Endothelial cell of umbilical vein (primary cell): ENCODE data around the gene UBE2S. TPM values are rescaled to one million over a fixed set of nuclear protein-coding genes. Genes with fewer than 3 reads are reported as not detected.

Experiments
- BruUV-seq: library from RNA; stranded (reverse); fragments of 400-500 nt; replicated peaks from 2 replicates; lab custom pipeline; 2021; lab: Mats Ljungman, UMichigan
- CTCF ChIA-PET: fragments of 300-600, 350-600 bp; sonication (Branson Sonifier 250); formaldehyde crosslinking; loops from one replicate; lab custom pipeline; 2021; ENCODE audit warnings: antibody characterized with exemption, inconsistent platforms; lab: Charles Lee
- POLR2A ChIA-PET: fragments of 300-600, 350-600 bp; sonication (Branson Sonifier 250); formaldehyde crosslinking; loops from one replicate; lab custom pipeline; 2021; ENCODE audit warnings: antibody characterized with exemption, inconsistent platforms; lab: Charles Lee
- DNase-seq: peaks from one replicate; pipeline ENCODE4 v3.0.0-alpha.2; 2011; ENCODE audit warnings: low read depth, low spot score
- FAIRE-seq: peaks from 2 replicates; lab custom pipeline; 2011; peaks lifted over from hg19 to GRCh38; lab: Jason Lieb, UNC
- H2AFZ ChIP-seq: 2 replicates; pipeline ENCODE4 v1.6.0; 2012; ENCODE audit warnings: low read depth, low read length, control low read depth, inconsistent platforms
- H3K27ac ChIP-seq: 2 replicates; pipeline ENCODE4 v1.5.1; 2011; ENCODE audit warnings: low read depth, mild to moderate bottlenecking, control low read depth, low read length, moderate library complexity; ENCODE audit not compliant: insufficient read depth
- H3K27me3 ChIP-seq, 2 experiments: 2 replicates each; pipeline versions ENCODE4 v1.6.0 to v1.6.1; 2011; ENCODE audit warnings: low read length in 2 of 2, mixed read lengths in 1 of 2; ENCODE audit not compliant: control insufficient read depth in 2 of 2, insufficient read depth in 2 of 2
- H3K36me3 ChIP-seq, 2 experiments: 2 replicates in 1 of 2; 3 replicates in 1 of 2; pipeline ENCODE4 v1.5.1; 2011; ENCODE audit warnings: low read length in 2 of 2, mild to moderate bottlenecking in 1 of 2, moderate library complexity in 1 of 2; ENCODE audit not compliant: control insufficient read depth in 2 of 2, insufficient read depth in 2 of 2; ENCODE audit errors: extremely low read depth in 1 of 2
- H3K4me1 ChIP-seq: 3 replicates; pipeline ENCODE4 v1.5.1; 2011; ENCODE audit warnings: mild to moderate bottlenecking, low read length; ENCODE audit not compliant: control insufficient read depth, insufficient read depth; ENCODE audit errors: extremely low read depth
- H3K4me2 ChIP-seq: 2 replicates; pipeline ENCODE4 v1.6.1; 2011; ENCODE audit warnings: low read length, control low read depth, mixed read lengths; ENCODE audit not compliant: insufficient read depth
- H3K4me3 ChIP-seq, 3 experiments: fragments of 200-600 bp in 1 of 3; sonication (generic), shearing (Covaris generic) in 1 of 3; replicated peaks in 1 of 3; 2 replicates each; pipeline ENCODE4 v1.5.1; 2011 to 2016; ENCODE audit warnings: control low read depth in 3 of 3, low read length in 3 of 3, mild to moderate bottlenecking in 2 of 3, inconsistent platforms in 1 of 3, low read depth in 1 of 3, moderate library complexity in 1 of 3; ENCODE audit not compliant: insufficient read depth in 1 of 3
- H3K79me2 ChIP-seq: 2 replicates; pipeline ENCODE4 v1.6.0; 2012; ENCODE audit warnings: low read length, inconsistent platforms; ENCODE audit not compliant: control insufficient read depth, insufficient read depth
- H3K9ac ChIP-seq: replicated peaks from 2 replicates; pipeline ENCODE3; 2011; ENCODE audit warnings: low read length, control low read depth; ENCODE audit not compliant: insufficient read depth; ENCODE audit errors: extremely low read depth
- H3K9me1 ChIP-seq: replicated peaks from 3 replicates; pipeline ENCODE4 v1.6.0; 2011; ENCODE audit warnings: mild to moderate bottlenecking, low read length; ENCODE audit not compliant: control insufficient read depth, insufficient read depth; ENCODE audit errors: extremely low read depth
- H3K9me3 ChIP-seq: replicated peaks from 2 replicates; pipeline ENCODE4 v1.5.1; 2012; ENCODE audit warnings: low read length, inconsistent platforms; ENCODE audit not compliant: control insufficient read depth, insufficient read depth
- H4K20me1 ChIP-seq: replicated peaks from 2 replicates; pipeline ENCODE3; 2011; ENCODE audit warnings: mild to moderate bottlenecking, low read length; ENCODE audit not compliant: control insufficient read depth, insufficient read depth; ENCODE audit errors: extremely low read depth
- CTCF ChIP-seq, 2 donors: IDR thresholded peaks; 1 replicate in 1 of 2; 2 replicates in 1 of 2; pipeline ENCODE4 v1.5.1; 2011; ENCODE audit warnings: low read length in 2 of 2, mild to moderate bottlenecking in 2 of 2, moderate library complexity in 2 of 2, control low read depth in 1 of 2, inconsistent platforms in 1 of 2, low read depth in 1 of 2; ENCODE audit not compliant: insufficient read depth in 1 of 2; ENCODE audit errors: extremely low read depth in 1 of 2
- EZH2 ChIP-seq: IDR thresholded peaks from 2 replicates; pipeline ENCODE4 v1.6.1; 2012; ENCODE audit warnings: borderline replicate concordance, low read depth, mild to moderate bottlenecking, moderate library complexity, low read length, inconsistent platforms; ENCODE audit not compliant: severe bottlenecking
- FOS ChIP-seq: IDR thresholded peaks from 2 replicates; pipeline ENCODE4 v1.6.1; 2011; ENCODE audit warnings: mild to moderate bottlenecking, low read length, moderate library complexity, borderline replicate concordance; ENCODE audit not compliant: insufficient read depth
- GATA2 ChIP-seq: IDR thresholded peaks from 2 replicates; pipeline ENCODE4 v1.7.0; 2011; ENCODE audit warnings: low read depth, mild to moderate bottlenecking, moderate library complexity, mixed read lengths, low read length; ENCODE audit not compliant: insufficient read length, insufficient read depth
- JUN ChIP-seq: IDR thresholded peaks from 2 replicates; pipeline ENCODE4 v1.6.1; 2011; ENCODE audit warnings: borderline replicate concordance, low read depth; ENCODE audit not compliant: insufficient read length, insufficient read depth
- MAX ChIP-seq: IDR thresholded peaks from 2 replicates; pipeline ENCODE4 v1.6.1; 2011; ENCODE audit not compliant: insufficient read depth, insufficient read length
- MYC ChIP-seq: IDR thresholded peaks from one replicate; pipeline ENCODE4 v1.6.1; 2011; ENCODE audit warnings: mild to moderate bottlenecking, low read depth, low read length
- POLR2A ChIP-seq: IDR thresholded peaks from 2 replicates; pipeline ENCODE4 v1.6.1; 2012; ENCODE audit warnings: low read depth, mild to moderate bottlenecking, control low read depth, low read length
- POLR2AphosphoS5 ChIP-seq: IDR thresholded peaks from 2 replicates; pipeline ENCODE4 v1.6.1; 2012; ENCODE audit warnings: low read depth, mild to moderate bottlenecking, control low read depth, low read length, moderate library complexity; ENCODE audit not compliant: insufficient read depth
- dilution Hi-C: fragments of 300-500 bp; cut with MboI; formaldehyde crosslinking; loops from one replicate; pipeline ENCODE4 v1.15.0; 2019; ENCODE audit warnings: low sequenced_read_pairs; ENCODE audit not compliant: extremely low pct_ligation_motif_present
- intact Hi-C: fragments of 100-400 bp; cut with micrococcal nuclease; formaldehyde crosslinking; loops from one replicate; pipeline ENCODE4 v1.10.0; 2022
- polyA plus RNA-seq, 4 experiments: library from polyadenylated mRNA; depleted of rRNA in 3 of 4; stranded (reverse) in 3 of 4; unstranded in 1 of 4; fragments of >200 nt; gene quantifications; 2 replicates each; pipeline versions ENCODE4 v1.2.1 to v1.2.3, GENCODE V29; 2011 to 2012; ENCODE audit warnings: missing spikeins in 1 of 4
- total RNA-seq: library from RNA; stranded (reverse); gene quantifications from 2 replicates; pipeline ENCODE4 v1.2.3, GENCODE V29; 2021

Gene UBE2S
- total and polyA plus RNA-seq, 2 donors (not counting 3 experiments of a cell fraction or from before 2014, with no cell fraction given), result 183 to 257 TPM

- H3K4me2 ChIP-seq, result no peak overlapping the region
- H3K9ac ChIP-seq, result no peak overlapping the region
- FAIRE-seq, result no peak
- no peaks in the 10 kb centered on the region for H3K9me1 ChIP-seq
- intact Hi-C loops (no loop called here), dilution Hi-C loops (no loop called here)
- no peaks in the 10 kb centered on the region for H3K36me3 ChIP-seq
- H4K20me1 ChIP-seq, result no peaks in the 10 kb centered on the region
- H3K9me3 ChIP-seq, result no peaks in the 10 kb centered on the region
- no TSS peak for BruUV-seq
- POLR2A ChIA-PET, result no interaction called here
- TF ChIP-seq EZH2, result no peak
- no peak for TF ChIP-seq FOS
- no peak for TF ChIP-seq POLR2AphosphoS5
- TF ChIP-seq CTCF (IDR thresholded peaks at IDR 0.05; ENCODE audit: extremely low read depth in 1 of 2, insufficient read depth in 1 of 2, low read depth in 1 of 2, low read length in 2 of 2), result no peak
- TF ChIP-seq JUN, result no peak
- TF ChIP-seq POLR2A, result no peak
- no peak for TF ChIP-seq GATA2
- TF ChIP-seq MYC, result no peak
- TF ChIP-seq MAX, result no peak
- H3K4me3 ChIP-seq, result no peak overlapping the region
- DNase-seq, result no peak
- peaks cover 3% of the 10 kb centered on the region for H3K4me1 ChIP-seq
- CTCF ChIA-PET, result no interaction called here
- no peak overlapping the region for H3K27ac ChIP-seq
- peaks cover 10 to 21% of the 10 kb centered on the region in 2 experiments for H3K27me3 ChIP-seq
- no peaks in the 10 kb centered on the region for H3K79me2 ChIP-seq
- no peak overlapping the region for H2AFZ ChIP-seq
Observed at GRCh38 chr19:55366790-55367189, 40.8 kb downstream of the UBE2S start.
